Epithelial cell of prostate (primary cell): ENCODE results near the gene LSM11.
"Not testable (repeated sequence)": the region's sequence is repeated elsewhere in the genome, so short reads cannot be mapped to it uniquely, and the experiment has no call there.

Experiments
- DNase-seq: peaks from one replicate; pipeline ENCODE4 v3.0.0-alpha.2; 2011; ENCODE audit warnings: low read depth, low spot score
- H3K27ac ChIP-seq: fragments of 450-650 bp; 2 replicates; pipeline ENCODE4 v1.5.1; 2017; ENCODE audit warnings: mild to moderate bottlenecking

Gene LSM11

GRCh38 chr5:157743163-157744050 lies at the start of gene LSM11:
Gene LSM11, plus strand, starts transcription at chr5:157743712. Its CDS starts 39 bp downstream, at chr5:157743751.
- H3K27ac ChIP-seq, result no peak within 1 kb of the TSS
- DNase-seq, result no peak

- DNase-seq, H3K27ac ChIP-seq: not testable (repeated sequence)
These were observed 49.7 kb upstream of the LSM11 start for GRCh38 chr5:157693816-157694215.

GRCh38 chr5:157696154-157696553 lies 47.4 kb upstream of the LSM11 start:
- H3K27ac ChIP-seq, result not testable (repeated sequence)

GRCh38 chr5:157698674-157699073 lies 44.8 kb upstream of the LSM11 start:
- not testable (repeated sequence) for DNase-seq, H3K27ac ChIP-seq

More at GRCh38 chr5:157696154-157696553, 47.4 kb upstream of the LSM11 start:
- not testable (repeated sequence) for DNase-seq

GRCh38 chr5:157703736-157704135 lies 39.8 kb upstream of the LSM11 start:
- DNase-seq, result no peak
- no peak overlapping the region for H3K27ac ChIP-seq

GRCh38 chr5:157708866-157709265 lies 34.6 kb upstream of the LSM11 start:
- no peak overlapping the region for H3K27ac ChIP-seq
- no peak for DNase-seq

GRCh38 chr5:157709346-157709745 lies 34.2 kb upstream of the LSM11 start:
- H3K27ac ChIP-seq, result no peak overlapping the region
- DNase-seq, result no peak

GRCh38 chr5:157710431-157710830 lies 33.1 kb upstream of the LSM11 start:
- peak overlapping the region; percentile 8 for H3K27ac ChIP-seq
- DNase-seq, result no peak

- no peak for DNase-seq
- peak overlapping the region; percentile 8 for H3K27ac ChIP-seq
These were observed 32.6 kb upstream of the LSM11 start for GRCh38 chr5:157710882-157711281.

GRCh38 chr5:157713830-157714595 lies 29.5 kb upstream of the LSM11 start:
- no peak for DNase-seq
- H3K27ac ChIP-seq, result no peak overlapping the region

- no peak overlapping the region for H3K27ac ChIP-seq
- DNase-seq, result no peak
These were observed 29.0 kb upstream of the LSM11 start for GRCh38 chr5:157714596-157714864.

- no peak overlapping the region for H3K27ac ChIP-seq
- DNase-seq, result no peak
These were observed 25.0 kb upstream of the LSM11 start for GRCh38 chr5:157718519-157718918.

GRCh38 chr5:157719245-157719644 lies 24.3 kb upstream of the LSM11 start:
- no peak overlapping the region for H3K27ac ChIP-seq
- no peak for DNase-seq

GRCh38 chr5:157721159-157721558 lies 22.4 kb upstream of the LSM11 start:
- H3K27ac ChIP-seq, result no peak overlapping the region
- no peak for DNase-seq

GRCh38 chr5:157722895-157723294 lies 20.6 kb upstream of the LSM11 start:
- not testable (repeated sequence) for H3K27ac ChIP-seq, DNase-seq

- H3K27ac ChIP-seq, DNase-seq: not testable (repeated sequence)
These were observed 16.9 kb upstream of the LSM11 start for GRCh38 chr5:157726607-157727006.

- DNase-seq, H3K27ac ChIP-seq: not testable (repeated sequence)
These were observed 15.7 kb upstream of the LSM11 start for GRCh38 chr5:157727858-157728257.

GRCh38 chr5:157729858-157730257 lies 13.7 kb upstream of the LSM11 start:
- DNase-seq, result no peak
- H3K27ac ChIP-seq, result no peak overlapping the region

GRCh38 chr5:157730900-157731271 lies 12.6 kb upstream of the LSM11 start:
- no peak for DNase-seq
- H3K27ac ChIP-seq, result peak overlapping the region; percentile 80

GRCh38 chr5:157731272-157732129 lies 12.0 kb upstream of the LSM11 start, which contains the start of gene THG1L:
Gene THG1L, plus strand, starts transcription at chr5:157731420. Its CDS starts 21 bp downstream, at chr5:157731441.
- peak; percentile 90 for DNase-seq
- H3K27ac ChIP-seq, result peak within 1 kb of the TSS; percentile 80
